Neural crest cell (in vitro differentiated cells): ENCODE measurements around the gene HUS1. TPM values are rescaled to one million over a fixed set of nuclear protein-coding genes. Genes with fewer than 3 reads are reported as not detected.
"Not testable (repeated sequence)": the region's sequence is repeated elsewhere in the genome, so short reads cannot be mapped to it uniquely, and the experiment has no call there.

Source experiments
- DNase-seq: peaks from one replicate; pipeline ENCODE4 v3.0.0; 2021; ENCODE audit warnings: low read depth, mixed read lengths, low spot score
- H3K27ac Mint-ChIP-seq: one replicate; pipeline ENCODE4 v1.8.0; 2021; ENCODE audit warnings: mild to moderate bottlenecking, mixed read lengths; ENCODE audit not compliant: unreplicated experiment
- H3K27me3 Mint-ChIP-seq: 2 replicates; pipeline ENCODE4 v1.8.0; 2021; ENCODE audit warnings: low read depth, mild to moderate bottlenecking, mixed read lengths
- H3K36me3 Mint-ChIP-seq: 2 replicates; pipeline ENCODE4 v1.8.0; 2021; ENCODE audit warnings: low read depth, mild to moderate bottlenecking, mixed read lengths
- H3K4me1 Mint-ChIP-seq: 2 replicates; pipeline ENCODE4 v1.8.0; 2021; ENCODE audit warnings: mixed read lengths
- H3K4me3 Mint-ChIP-seq: one replicate; pipeline ENCODE4 v1.8.0; 2021; ENCODE audit warnings: mild to moderate bottlenecking, mixed read lengths
- H3K9me3 Mint-ChIP-seq: 2 replicates; pipeline ENCODE4 v1.8.0; 2021; ENCODE audit warnings: mixed read lengths
- CTCF ChIP-seq: fragments of 200-600 bp; sonication (generic); conservative IDR thresholded peaks from 2 replicates; pipeline ENCODE4 v1.5.0; 2021; ENCODE audit warnings: antibody characterized with exemption, mild to moderate bottlenecking
- total RNA-seq: library from RNA; stranded (reverse); gene quantifications from 2 replicates; pipeline ENCODE4 v1.2.1, GENCODE V29; 2021

HUS1 gene
- total RNA-seq, 1 donor from 2014 or later = 43.1 TPM

DNA sequence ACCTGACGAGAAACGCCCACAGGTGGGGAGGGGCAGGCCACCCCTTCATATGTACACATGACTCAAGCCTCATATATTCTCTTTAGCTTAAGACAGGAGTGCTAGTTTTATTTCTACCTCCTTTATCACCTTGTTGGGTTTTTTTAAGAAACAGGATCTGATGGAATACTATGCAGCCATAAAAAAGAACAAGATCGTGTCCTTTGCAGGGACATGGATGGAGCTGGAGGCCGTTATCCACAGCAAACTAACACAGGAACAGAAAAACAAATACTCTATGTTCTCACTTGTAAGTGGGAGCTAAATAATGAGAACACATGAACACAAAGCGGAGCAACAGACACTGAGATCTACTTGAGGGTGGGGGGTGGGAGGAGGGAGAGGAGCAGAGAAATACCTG lies 11.2 kb upstream of the HUS1 start:
- TF ChIP-seq CTCF = no peak
- DNase-seq = no peak
- Mint-ChIP-seq H3K36me3 (peaks cover 6% of the 10 kb centered on the region), H3K4me3 (peak overlapping the region; percentile 12), H3K27me3 (no peaks in the 10 kb centered on the region), H3K4me1 (peaks cover 30% of the 10 kb centered on the region), H3K9me3 (peaks cover 9% of the 10 kb centered on the region), H3K27ac (peak overlapping the region; percentile 15)

DNA sequence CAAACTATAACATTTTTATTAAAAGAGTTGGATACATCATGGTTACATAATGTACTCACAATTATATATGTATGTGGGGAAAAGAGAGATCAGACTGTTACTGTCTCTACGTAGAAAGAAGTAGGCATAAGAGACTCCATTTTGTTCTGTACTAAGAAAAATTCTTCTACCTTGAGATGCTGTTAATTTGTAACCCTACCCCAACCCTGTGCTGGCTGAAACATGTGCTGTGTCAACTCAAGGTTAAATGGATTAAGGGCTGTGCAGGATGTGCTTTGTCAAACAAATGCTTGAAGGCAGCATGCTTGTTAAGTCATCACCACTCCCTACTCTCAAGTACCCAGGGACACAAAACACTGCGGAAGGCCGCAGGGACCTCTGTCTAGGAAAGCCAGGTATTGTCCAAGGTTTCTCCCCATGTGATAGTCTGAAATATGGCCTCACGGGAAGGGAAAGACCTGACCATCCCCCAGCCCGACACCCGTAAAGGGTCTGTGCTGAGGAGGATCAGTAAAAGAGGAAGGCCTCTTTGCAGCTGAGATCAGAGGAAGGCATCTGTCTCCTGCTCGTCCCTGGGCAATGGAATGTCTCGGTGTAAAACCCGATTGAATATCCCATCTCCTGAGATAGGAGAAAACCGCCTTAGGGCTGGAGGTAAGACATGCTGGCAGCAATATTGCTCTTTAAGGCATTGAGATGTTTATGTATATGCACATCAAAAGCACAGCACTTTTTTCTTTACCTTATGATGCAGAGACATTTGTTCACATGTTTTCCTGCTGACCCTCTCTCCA lies 10.4 kb upstream of the HUS1 start:
- H3K27me3 Mint-ChIP-seq, DNase-seq, H3K9me3 Mint-ChIP-seq, H3K36me3 Mint-ChIP-seq, H3K27ac Mint-ChIP-seq, H3K4me3 Mint-ChIP-seq: not testable (repeated sequence)
- peaks cover 30% of the 10 kb centered on the region for H3K4me1 Mint-ChIP-seq

DNA sequence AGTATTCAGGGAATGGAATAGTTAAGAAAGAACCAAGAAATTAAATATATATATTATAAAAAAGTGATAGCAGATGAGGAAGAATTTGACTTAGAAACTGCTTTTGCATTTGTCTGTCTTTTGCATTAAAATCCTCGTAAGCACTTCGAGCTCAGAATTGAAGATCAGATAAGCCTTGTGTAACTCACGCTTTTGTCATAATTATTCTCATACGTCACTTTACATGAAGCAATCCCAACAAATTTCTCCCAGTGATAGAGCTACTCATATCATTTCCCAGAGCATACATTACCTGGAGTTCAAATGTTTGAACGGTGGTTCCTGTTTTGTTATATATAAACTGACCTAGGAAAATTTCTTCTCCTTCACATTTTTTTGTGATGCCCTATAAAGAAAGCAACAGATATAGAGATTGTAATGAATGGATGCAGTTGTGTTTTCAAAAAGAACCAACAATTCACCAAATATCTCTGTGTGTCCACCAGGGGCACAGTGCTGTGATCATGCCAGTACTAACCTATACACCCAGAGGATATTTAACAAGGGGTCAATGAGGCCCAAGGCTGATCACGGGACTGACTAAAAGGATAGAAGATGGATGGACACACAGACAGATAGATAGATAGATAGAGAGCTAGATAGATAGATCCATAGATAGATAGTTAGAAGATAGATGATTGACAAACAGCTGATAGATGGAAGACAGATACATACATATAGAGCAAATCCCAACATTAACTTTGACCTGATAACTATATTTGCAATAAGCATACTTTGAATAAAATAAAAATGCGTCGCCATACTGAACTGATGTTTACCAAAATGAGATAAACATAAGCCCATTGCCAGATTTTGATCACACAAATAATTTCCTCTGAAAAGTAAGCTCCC lies 9.3 kb upstream of the HUS1 start:
- H3K27me3 Mint-ChIP-seq = no peaks in the 10 kb centered on the region
- H3K4me1 Mint-ChIP-seq = peaks cover 26% of the 10 kb centered on the region
- no peaks in the 10 kb centered on the region for H3K9me3 Mint-ChIP-seq
- DNase-seq = no peak
- H3K36me3 Mint-ChIP-seq = no peaks in the 10 kb centered on the region
- peak; percentile 60 for TF ChIP-seq CTCF
- H3K27ac Mint-ChIP-seq = no peak overlapping the region
- H3K4me3 Mint-ChIP-seq = no peak overlapping the region

DNA sequence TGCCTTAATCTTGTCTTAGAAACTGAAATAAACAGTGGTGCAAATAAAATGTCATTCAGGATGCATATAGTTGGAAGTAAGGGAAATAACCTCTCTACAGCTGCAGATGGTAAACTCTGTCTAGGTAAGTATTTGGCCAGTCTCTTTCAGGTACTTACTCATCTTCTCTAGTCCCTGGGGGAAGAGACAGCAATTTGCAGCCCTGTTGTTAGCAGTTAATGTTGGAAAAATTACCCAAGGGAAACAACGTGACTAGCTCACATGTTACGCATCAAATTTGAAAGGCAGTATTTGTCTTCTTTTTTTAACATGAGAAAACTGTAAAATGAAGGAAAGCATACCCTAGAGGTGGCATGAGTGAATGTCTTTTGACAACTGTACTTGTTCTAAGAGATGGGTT lies 3.2 kb upstream of the HUS1 start:
- Mint-ChIP-seq H3K9me3 (no peaks in the 10 kb centered on the region), H3K4me3 (no peak overlapping the region), H3K4me1 (peaks cover 17% of the 10 kb centered on the region), H3K27ac (no peak overlapping the region), H3K36me3 (peaks cover 7% of the 10 kb centered on the region), H3K27me3 (no peaks in the 10 kb centered on the region)
- no peak for DNase-seq
- peak; percentile 21 for TF ChIP-seq CTCF

GRCh38 chr7:47980648-47981047 lies 1.2 kb upstream of the HUS1 start:
- H3K27ac Mint-ChIP-seq, H3K27me3 Mint-ChIP-seq, DNase-seq, H3K4me3 Mint-ChIP-seq, H3K36me3 Mint-ChIP-seq, H3K9me3 Mint-ChIP-seq: not testable (repeated sequence)
- peaks cover 22% of the 10 kb centered on the region for H3K4me1 Mint-ChIP-seq

DNA sequence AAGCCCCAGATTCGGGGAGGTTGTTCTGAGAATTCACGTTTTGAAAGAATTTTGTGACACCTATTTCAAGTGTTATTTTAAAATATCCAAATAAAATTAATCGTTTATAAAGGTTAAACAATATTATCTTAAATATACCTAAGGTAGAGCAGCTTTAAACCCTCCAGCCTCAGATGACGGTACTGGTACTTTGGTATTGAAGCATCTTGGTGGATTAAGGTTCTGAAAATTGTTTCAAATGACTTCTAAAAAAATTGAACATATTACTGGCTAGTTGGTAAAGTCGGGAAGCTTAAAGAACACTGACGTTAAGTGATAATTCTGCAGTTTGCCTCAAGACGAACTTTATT lies 392 bp upstream of the HUS1 start:
- no peak overlapping the region for H3K27ac Mint-ChIP-seq
- peaks cover 22% of the 10 kb centered on the region for H3K4me1 Mint-ChIP-seq
- no peaks in the 10 kb centered on the region for H3K9me3 Mint-ChIP-seq
- TF ChIP-seq CTCF = no peak
- H3K36me3 Mint-ChIP-seq = peaks cover 11% of the 10 kb centered on the region
- no peak for DNase-seq
- H3K4me3 Mint-ChIP-seq = peak overlapping the region; percentile 96
- no peaks in the 10 kb centered on the region for H3K27me3 Mint-ChIP-seq
